HG02970 (cell line): Measurements from ENCODE around the gene C11orf65.

Source experiments
- ATAC-seq: cut with Tn5 transposase; IDR thresholded peaks from one replicate; pipeline ENCODE4 v1.9.1; 2021; ENCODE audit warnings: mild to moderate bottlenecking, moderate library complexity, moderate number of reproducible peaks; ENCODE audit not compliant: unreplicated experiment, low FRiP score

C11orf65 gene, protein sequence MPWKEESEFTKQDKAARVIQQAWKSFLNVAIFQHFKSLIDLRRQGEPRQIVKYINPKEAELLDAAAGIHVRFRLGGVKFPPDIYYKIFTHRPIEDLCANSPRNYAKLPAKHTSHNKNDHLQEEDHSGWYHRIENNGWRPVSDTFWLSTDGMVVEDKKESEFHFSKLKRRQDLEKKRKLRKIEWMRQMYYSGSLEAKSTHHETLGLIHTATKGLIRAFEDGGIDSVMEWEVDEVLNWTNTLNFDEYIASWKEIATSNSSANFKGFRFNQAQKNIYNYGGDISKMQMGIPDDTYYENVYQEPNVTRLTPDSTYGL

DNA sequence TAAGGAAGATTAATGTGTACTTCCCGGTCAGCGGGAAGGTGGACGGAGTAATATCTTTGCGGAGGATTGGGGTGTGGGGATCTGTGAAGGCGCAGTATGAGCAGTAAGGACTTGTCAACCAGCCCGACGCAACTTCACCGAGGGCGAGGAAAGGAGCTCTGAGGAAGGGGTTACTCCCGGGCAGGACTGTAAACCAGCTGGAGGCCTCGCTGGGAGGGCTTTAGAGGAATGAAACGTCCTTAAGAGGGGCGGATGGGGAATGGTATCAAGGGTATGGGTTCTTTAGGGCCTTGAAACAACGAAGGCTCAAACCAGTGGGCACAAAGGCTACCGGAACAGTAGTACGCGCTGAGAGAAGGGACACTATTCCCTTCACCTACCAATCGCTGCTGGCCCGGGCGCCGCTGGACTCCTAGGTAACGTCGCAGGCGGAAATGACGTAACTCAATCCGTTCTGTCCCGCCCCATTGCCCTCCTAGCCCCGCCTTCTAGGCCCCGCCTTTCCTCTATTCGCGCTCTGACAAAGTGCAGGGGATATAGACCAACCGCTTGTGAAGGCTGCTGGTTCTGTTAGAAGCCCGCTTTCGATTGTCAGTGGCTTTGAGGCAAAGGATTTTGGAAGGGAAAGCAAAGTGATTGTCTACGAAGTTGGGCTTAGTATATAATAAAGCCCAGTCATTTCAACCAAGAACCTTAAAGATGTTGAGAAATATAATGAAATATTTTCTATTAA is at the start of gene C11orf65:
TSS of gene C11orf65 (minus strand) at position 439 of the 733 bp plus-strand sequence. CDS start 5,970 bp downstream, outside the sequence.
- ATAC-seq = peak; percentile 98

DNA sequence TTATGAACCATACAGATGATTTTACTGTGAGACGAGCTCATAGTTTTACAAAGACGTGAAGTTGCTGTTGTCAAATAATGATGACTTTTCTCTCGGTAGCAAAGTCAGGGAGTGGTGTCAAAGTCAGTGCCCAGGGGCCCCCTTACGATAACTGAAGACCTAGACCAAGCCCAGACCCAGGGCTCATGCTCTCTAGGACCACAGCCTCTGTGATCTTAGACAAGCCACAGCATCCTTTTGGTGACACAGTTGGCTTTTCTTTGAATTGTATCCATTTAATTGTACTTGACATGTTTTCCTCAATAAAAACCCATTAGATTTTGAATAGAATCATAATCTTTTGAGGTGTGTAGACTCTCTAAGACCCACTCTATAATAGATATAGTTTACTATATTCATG is 48.8 kb upstream of the C11orf65 start:
- no peak for ATAC-seq

DNA sequence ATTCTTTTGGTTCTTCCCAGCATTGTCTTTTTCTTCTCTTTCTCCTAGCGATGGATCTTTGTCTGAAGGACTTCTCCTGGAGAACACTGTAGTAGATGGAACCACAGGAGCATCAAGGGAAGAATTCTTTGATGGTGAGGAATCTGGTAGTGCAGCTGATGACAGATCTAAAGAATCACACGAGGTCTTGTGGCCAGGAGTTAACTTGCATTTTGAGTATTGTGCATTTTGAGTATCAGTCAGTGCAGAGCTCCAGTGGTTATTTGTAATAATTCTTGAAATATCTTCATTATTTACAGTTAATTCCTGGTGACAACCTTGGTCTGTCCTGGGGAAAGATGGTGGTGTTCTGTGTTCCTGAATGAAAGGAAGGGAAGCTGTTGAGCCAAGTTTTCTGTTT is 45.4 kb upstream of the C11orf65 start:
- ATAC-seq = no peak

DNA sequence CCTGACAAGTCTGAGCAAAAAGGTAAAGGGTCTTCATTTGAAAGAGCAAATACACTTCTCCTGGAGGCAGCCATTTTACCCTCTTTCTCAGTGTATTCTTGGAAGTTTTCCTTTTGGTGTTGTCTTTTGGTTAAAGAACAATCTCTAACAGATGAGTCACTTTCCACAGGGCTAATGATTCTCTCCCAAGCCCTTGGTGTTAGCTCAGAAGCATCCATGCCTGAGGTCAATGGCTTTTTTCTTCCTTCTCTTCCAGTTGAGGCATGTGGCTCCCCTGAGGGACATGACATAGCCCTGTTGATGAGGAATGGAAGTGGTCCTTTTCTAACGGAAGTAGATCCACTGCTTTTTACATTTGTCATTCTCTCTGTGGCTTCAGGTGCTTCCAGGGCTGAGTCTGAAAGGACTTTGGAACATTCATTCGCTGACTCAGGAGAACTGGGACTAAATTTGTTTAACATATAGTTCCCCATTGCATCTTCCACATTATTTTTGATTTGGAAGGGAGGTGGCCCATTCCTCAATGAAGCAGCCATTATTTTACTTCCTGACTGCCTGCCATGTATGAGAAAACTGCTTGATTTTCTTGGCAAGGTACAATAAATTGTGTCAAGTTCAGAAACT is 44.6 kb upstream of the C11orf65 start:
- ATAC-seq = no peak

DNA sequence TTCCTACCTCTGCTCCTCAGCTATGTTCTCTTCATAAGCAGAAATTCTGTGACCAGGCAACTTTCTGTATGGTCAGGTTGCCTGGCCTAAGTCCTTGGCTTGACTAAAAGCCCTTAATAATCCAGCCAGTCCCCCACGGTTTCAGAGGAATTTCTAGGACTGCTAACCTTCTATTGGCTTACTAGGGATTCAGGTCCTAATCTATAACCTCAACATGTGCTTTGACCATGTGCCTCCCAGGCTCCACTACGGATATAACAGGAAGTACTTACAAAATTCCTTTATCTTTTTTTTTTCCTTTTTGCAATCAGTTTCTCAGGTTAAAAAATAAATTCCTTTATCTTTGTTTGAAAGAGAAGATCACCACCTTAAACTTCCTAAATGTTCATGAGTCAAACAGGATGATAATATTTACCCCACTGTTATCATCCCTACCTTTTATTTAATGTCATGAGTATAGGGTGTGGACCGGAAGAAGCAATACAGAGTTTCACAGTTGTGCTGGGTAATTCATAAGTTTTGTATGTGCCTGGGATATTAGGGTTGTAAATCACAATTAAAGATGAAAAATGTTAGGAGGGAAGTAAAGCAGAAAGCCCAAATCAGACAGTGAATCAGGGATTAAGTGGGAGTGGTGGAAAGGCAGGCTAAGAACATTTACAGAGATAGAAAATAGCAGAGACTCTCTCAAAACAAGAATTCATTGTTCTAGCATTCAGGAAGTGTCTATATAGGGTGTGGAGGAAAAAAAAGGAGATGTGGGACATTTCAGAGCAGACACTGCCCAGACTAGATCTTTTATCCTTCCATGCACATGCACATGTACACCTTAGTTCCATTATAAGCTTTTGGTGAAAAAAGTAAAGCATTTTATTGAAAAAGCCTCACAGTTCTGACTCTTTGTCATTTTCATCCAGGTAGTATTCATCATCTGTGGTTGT is 41.6 kb upstream of the C11orf65 start:
- no peak for ATAC-seq

DNA sequence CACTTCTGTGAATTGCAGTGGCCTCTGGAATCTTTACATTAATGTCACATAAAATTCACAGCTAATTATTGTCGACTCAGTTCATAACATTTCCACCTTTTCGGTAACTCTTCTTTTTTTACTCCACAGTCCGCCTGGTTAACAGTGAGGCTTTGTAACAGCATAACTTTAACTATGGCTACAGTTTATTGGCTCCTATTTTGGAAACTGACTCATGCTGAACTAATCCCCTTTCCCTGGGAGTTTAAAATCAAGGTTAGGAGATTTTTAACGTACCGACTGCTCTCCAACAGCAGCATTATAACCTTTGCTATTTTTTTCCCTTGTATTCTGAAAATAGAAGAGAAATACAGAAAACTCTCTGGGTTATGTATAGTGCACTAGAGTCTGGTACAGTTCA is 34.1 kb upstream of the C11orf65 start:
- no peak for ATAC-seq

DNA sequence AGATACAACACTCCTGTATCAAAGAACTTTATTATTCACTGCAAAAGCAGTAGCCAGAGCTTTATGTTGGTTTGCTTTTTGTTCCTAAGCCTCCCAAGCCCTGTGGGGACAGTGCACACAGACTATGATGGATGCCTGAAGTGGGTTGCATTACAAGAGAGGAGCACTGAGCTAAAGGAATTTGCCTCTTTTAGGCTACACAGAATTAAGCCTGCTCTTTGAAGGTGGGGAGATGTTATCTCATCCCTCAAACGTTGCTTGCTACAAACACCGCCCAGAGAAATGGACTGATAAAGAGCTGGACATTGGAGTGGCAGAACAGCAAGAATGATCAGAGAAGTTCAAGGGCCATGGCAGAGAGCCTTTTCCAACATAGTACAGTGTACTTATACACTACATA is 33.4 kb upstream of the C11orf65 start:
- no peak for ATAC-seq

DNA sequence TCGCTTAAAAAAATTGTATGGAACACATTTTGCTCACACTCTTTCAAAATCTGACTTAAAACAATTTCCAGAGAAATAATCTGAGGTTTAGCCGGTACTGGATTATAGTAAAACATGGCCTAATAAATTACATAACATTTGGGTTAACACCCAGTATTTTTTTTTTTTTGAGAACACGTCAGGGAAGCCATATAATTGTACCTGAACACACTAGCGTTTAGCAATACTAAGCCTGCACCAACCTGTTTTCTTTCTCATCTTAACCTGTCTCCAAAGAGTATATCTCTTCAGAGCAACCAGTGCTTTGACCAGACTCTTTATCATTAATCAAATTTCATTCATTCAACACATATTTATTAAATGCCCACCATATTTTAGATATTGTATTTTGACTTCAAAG is 32.8 kb upstream of the C11orf65 start:
- ATAC-seq = no peak

DNA sequence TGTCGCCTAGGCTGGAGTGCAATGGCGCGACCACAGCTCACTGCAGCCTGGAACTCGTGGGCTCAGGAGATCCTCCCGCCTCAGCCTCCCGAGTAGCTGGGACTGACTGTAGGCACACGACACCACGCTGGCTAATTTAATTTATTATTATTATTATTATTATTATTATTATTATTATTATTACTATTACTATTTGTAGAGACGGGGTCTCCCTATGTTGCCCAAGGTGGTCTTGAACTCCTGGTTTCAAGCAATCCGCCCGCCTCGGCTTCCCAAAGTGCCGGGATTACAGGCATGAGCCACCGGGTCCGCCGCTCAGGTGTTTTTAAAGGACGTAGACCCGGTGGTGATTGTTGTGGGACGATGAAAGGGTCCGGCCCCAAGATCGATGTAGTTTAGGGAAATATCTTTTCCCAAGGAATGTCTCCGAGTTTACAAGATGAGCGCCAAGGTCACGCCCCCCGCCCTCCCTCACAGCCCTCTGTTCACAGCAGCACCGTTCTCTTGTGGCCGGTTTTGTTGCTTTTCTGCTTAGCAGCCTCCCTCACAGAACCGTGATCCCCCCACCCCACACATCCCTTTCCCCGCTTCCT is 31.6 kb upstream of the C11orf65 start:
- ATAC-seq = no peak

DNA sequence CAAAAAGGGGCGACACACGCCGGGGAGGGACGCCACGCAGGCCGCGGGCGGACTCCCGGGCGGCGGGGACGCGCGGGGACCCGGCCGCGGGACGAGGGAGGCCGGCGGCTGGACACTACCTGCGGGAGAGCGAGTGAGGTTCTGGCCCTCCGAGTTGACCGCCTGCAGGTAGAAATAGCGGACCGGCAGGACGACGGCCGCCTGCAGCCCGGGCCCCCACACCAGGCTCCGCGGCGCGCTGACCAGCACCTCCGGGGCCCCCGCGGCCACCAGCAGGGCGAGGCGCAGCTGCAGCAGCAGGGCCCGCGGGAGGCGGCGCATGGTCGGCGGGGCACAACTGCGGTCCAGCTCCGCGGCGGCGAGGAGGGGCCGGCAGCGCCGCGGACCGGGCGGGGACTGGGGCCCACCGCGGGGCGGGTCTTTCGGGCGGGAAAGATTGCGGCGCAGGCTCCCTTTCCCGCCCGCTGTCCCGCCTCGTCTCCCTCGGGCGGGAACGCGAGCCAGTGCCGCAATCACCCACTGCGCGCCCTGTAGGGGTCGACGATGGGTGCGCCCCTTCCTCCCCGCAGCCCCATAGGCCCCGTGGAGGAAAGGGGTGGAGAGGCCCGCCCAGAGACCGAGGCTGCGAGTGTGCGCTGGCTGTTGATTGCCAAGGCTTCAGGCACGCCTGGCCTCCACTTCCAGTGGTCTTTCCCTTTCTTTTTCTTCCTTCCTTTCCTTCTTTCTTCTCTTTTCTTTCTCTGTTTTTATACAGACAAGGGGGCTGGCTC is 30.9 kb upstream of the C11orf65 start, which contains the start of gene POGLUT3:
TSS of gene POGLUT3 (minus strand) at position 339 of the 770 bp plus-strand sequence. CDS start at position 321, 18 bp downstream.
- ATAC-seq = peak; percentile 60

DNA sequence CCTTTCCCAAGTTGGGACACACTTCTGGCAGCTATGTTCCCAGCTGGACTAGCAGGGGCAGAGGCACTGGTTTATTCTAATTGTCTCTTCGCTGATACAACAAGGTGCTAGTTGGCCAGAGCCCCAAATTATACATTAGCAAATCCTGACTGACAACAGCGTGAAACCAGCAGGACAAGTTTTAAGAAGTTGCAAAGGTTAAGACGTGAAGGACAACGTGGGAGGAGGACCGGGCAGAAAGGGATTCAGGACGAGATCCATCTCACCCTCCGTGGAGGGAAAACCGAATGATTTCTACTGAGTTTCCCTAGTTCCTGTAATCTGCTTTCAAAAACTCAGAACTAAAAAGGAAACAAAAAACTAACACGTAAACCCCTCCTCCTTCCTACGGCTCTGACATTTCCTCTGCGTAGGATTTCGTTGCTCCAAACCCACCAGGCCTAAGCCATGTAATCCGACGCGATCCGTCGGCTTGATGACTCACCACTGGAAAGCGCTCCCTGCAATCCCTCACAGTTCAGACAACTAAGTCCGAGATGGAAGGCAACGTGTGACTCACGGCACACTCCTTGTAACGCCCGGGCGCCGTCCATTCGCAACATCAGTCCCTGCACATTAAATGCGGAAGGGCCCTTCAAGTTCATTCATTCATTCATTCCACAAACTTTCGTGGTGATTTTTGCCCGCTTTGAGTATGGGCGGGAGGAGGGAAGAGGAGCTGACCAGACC is 30.2 kb upstream of the C11orf65 start:
- peak; percentile 34 for ATAC-seq

DNA sequence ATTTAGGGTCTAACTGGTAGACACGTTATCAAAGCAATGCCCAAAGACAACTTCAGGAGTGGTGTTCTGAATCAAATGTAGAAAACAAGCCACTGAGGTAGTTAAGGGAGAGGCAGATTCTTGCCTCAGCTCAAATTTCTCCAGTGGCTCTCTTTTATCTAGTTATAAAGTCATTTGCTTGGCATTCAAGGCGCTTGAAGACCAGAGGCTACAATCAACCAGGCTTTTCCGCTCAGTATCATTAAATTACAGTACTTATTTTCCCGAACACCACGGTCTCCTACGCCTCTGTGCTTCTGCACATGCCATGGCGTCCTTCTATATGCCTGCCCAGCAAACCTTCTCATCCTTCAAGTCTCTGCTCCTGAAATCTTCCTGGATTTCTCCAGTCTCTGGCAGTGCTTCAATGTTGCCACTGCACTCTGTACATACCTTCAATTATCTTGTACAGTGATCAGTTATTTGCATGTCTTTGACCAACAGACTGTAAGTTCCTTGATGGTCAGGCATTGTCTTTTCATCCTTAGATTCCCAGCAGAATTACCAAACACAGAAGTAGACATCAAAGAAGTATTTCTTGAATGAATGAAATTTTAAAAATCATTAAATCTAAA is 29.4 kb upstream of the C11orf65 start:
- no peak for ATAC-seq

DNA sequence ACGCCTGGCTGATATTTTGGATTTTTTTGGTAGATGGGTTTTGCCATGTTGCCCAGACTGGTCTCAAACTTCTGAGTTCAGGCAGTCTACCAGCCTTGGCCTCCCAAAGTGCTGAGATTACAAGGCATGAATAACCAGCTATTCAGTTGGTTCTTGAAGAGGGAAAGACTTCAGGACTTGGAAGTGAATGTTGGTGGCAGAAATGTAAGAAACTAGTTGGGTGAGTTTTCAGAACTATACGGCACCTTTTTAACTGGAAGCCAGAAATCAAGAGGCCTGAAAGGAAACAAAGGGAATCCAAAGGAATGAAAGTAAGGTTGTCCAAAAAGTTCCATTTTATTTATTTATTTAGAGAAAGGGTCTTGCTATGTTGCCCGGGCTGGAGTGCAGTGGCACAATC is 28.0 kb upstream of the C11orf65 start:
- no peak for ATAC-seq

DNA sequence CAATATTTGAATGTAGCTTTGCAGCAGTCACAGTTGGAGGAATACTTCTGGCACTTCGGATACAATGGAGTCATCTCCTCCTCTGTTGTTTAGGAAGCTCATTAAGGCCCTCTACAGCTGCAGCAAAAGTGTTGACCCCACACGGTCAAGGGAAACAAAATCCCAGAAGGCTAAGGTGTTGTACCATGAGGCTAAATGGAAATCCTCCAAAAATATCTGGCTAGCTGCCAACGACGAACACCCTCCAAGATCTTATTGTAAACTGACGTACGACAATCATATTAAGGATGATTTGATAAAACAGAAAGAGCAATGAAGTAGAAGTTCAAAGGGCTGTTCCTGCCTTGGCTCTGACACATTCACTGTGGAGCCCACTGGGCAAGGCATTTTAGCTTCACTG is 26.9 kb upstream of the C11orf65 start:
- no peak for ATAC-seq

DNA sequence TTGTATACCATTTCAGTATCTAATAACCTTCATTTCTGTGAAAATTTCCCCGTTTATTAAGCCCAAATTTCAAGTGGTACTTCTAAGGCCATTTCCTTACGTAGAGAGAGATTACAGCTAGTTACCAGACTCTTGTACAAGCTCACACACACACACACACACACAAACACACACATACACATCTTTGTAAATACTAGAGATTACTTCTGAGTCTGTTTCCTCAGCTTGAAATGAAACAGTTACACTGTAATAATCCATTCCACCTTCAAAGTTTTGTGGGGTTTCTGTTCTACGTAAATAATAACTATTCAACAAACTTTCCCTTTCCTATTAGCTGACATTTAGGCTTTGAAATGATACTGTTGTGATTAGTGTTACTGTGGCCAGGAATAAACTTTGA is 24.6 kb upstream of the C11orf65 start:
- no peak for ATAC-seq

DNA sequence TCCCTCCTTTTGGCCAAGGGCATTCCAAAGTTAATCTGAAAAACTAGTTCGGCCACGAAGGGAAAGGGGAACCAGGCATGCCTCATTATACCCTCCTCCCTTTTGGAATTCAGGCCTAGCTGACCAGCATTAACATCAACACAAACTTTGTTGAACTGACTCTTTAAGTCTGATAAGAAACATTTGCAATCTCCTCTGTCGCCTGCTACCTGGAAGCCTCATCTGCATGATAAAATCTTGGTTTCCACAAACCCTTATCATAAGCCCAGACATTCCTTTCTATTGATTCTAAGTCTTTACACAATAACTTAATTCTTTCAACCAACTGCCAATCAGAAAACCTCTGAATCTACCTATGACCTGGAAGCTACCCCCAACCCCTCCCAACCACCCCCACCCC is 19.5 kb upstream of the C11orf65 start:
- ATAC-seq = no peak

DNA sequence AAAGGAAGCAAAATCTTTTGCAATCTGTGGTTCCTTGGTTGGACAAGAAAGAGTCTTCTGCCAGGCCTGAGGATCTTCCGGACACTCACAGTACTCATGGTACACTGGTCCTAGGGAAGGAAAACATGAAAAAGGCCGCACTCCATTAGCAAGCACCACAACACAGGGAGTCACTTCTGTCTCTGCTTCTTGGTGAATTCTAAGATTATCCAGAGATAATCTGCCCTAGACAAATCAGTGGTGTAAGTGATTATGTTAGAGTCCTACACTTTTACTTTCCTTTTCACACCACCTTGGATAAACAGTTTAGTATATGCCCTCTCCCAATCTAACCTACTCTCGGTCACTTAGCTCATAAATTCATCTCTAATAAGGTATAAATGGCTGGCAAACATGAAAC is 19.0 kb upstream of the C11orf65 start:
- no peak for ATAC-seq

DNA sequence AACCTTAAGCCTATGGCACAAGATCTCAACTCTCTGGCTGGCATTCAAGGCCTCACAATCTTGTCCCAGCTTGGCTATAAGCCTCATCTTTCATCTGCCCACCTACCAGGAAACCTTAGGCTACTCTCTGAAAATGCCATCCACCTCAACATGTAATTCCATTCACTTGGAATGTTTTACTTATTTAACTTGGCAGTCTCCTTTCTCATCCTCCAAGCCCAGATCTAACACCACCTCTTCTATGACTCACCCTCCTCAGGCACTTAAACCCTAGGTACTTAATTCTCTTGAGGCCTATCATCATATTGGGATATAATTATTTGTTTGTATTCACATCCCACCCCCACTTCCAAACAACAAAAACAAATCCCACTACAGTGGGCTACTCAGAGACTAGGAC is 15.8 kb upstream of the C11orf65 start:
- ATAC-seq = no peak
